BLaER1 (cell line): ENCODE results near the gene EGFLAM.

Experiments
- H3K27ac ChIP-seq: shearing (Covaris generic); formaldehyde crosslinking; 2 replicates; pipeline ENCODE4 v1.8.1; 2022
- H3K27me3 ChIP-seq: shearing (Covaris generic); formaldehyde crosslinking; 2 replicates; pipeline ENCODE4 v1.8.1; 2022
- H3K36me3 ChIP-seq: shearing (Covaris generic); formaldehyde crosslinking; 2 replicates; pipeline ENCODE4 v1.8.1; 2022
- H3K4me1 ChIP-seq: shearing (Covaris generic); formaldehyde crosslinking; 2 replicates; pipeline ENCODE4 v1.8.1; 2022
- H3K4me2 ChIP-seq: shearing (Covaris generic); formaldehyde crosslinking; 2 replicates; pipeline ENCODE4 v1.8.1; 2022
- H3K4me3 ChIP-seq: shearing (Covaris generic); formaldehyde crosslinking; 2 replicates; pipeline ENCODE4 v1.8.1; 2022
- H3K9ac ChIP-seq: shearing (Covaris generic); formaldehyde crosslinking; 2 replicates; pipeline ENCODE4 v1.8.1; 2022
- H3K9me3 ChIP-seq: shearing (Covaris generic); formaldehyde crosslinking; 2 replicates; pipeline ENCODE4 v1.8.1; 2022
- H4K20me1 ChIP-seq: shearing (Covaris generic); formaldehyde crosslinking; 2 replicates; pipeline ENCODE4 v1.8.1; 2022
- Cebpa-rat ChIP-seq: shearing (Covaris generic); IDR thresholded peaks from 2 replicates; pipeline ENCODE4 v1.8.1; 2022

EGFLAM gene

DNA sequence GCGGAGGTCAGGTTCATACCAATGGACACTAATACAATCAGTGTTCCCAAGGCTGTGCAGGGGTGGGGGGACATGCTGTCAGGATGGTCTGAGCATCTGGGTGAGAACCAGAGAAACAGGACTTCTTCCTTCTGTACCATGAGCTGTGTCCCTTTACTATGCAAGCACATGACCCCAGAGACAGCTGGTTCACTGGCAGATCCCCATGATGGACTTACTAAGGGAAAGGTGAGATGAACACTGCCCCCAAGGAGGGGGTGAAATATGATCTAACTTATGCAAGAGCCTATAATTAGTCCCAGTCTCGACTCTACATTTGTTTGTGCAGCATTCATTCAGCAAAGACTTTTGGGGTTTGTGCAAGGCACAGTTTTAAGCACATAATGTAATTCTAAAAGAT lies 206.7 kb downstream of the EGFLAM start:
- Histone ChIP-seq H3K4me3 (no peak overlapping the region), H3K9me3 (no peaks in the 10 kb centered on the region), H3K4me2 (no peak overlapping the region), H3K27ac (no peak overlapping the region), H3K4me1 (peaks cover 34% of the 10 kb centered on the region), H3K36me3 (no peaks in the 10 kb centered on the region), H3K9ac (no peak overlapping the region), H4K20me1 (no peaks in the 10 kb centered on the region), H3K27me3 (no peaks in the 10 kb centered on the region)
- TF ChIP-seq Cebpa-rat: no peak

DNA sequence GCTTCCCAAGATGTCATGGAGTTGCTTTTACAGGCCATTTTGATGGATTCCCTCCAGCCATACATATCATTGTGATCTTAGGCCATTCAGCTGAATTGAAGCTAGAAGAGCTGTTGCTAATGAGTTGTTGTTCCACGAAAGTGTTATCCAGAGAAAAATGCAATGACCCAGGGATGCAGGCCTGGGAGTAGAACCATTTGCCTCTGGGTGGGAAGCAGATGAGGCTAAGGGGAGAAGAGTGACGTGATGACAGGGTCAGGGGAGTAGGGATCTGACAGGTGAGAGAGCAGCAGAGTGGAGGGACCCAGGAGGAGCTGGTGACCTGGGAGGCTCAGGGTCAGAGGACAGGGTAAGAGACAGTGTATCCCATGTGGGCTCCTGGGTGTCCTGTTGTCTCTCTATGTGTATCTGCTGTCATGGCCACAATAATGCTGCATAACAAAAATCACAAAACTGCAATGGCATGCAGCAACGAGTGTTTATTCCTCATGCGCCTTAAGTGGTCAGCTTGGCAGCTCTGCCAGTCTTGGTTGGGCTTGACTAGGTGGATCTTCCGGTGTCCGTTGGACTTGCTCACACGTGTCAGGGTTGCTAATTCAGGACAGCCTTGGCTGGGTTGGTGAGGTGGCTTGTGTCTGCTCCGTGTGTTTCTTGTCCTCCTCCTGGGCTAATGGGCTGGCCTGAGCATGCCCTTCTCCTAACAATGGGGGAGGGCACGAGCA lies 207.5 kb downstream of the EGFLAM start:
- Histone ChIP-seq H3K9ac (no peak overlapping the region), H3K27me3 (no peaks in the 10 kb centered on the region), H3K4me1 (peaks cover 34% of the 10 kb centered on the region), H3K36me3 (no peaks in the 10 kb centered on the region), H3K9me3 (no peaks in the 10 kb centered on the region), H4K20me1 (no peaks in the 10 kb centered on the region), H3K4me3 (no peak overlapping the region), H3K27ac (no peak overlapping the region), H3K4me2 (no peak overlapping the region)
- TF ChIP-seq Cebpa-rat: no peak

DNA sequence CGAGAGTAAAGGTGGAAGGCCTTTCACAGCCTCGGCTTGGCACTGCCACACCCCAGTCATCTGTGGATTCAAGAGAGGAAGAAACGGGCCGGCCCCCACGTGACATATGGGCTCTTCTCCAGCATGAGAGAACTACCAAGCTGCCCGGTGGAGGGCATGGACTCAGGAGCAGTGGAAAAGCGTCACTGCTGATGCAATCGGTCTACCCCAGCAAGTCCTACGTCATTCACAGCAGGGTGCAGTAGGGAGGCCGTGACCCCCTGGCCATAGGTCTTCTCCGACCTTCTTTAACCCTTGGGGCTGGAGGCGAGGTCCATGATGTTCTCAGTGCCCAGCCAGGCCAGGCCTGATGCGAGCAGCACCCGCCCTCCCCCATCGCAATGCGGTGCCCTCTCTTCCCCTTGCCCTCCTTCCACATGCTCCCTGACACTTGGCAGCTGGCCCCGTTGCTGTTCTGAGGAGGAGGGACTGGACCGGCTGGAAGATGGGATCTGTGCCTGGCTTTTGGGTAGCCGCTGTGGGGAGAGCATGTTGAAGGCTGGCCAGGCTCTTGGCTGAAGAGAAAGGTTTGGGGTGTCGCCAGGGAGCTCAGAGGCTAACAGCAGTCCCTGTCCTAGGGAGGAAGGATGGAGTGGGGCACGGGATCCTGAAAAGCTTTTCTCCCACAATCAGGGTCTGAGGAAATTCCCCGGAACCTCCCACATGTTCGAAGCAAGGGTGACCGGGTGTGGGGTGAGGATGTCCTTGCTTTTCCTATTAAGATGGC lies 208.2 kb downstream of the EGFLAM start:
- Histone ChIP-seq H3K4me3 (no peak overlapping the region), H3K27ac (no peak overlapping the region), H3K9me3 (no peaks in the 10 kb centered on the region), H3K27me3 (no peaks in the 10 kb centered on the region), H3K36me3 (no peaks in the 10 kb centered on the region), H3K9ac (no peak overlapping the region), H3K4me2 (no peak overlapping the region), H4K20me1 (no peaks in the 10 kb centered on the region), H3K4me1 (peaks cover 34% of the 10 kb centered on the region)
- TF ChIP-seq Cebpa-rat: no peak

DNA sequence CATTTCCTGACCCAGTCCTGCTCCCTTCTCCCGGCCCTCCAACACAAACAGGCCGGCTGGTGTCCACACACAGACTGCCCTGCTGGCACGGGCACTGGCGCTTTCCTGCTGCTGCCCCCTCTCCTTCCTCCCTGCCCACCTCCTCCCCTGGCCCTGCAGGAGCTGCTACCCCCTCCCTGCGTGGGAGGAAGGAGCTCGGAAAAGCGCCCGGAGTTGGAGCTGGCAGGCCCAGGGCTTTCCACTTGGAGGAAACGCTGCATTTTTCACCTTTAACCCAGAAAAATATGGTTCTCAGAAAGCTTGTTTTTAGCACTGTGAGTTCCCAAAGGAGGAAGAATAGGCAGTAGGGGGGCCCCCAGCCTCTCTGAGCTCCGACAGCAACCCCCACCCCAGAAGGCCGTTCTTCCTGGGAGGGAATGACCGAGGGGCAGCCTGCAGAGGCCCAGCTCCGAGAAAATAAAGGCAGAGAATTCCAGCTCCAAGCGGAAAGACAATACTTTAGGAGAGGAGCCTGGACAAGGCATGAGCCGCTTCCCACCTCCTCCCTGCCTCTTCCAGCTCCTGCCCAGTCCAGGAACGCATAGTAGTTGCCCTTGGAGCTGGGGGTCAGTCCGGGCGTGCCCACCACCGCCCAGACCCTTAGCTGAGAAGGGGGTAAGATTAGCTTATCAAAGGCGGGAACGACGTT lies 209.1 kb downstream of the EGFLAM start:
- H3K4me1 ChIP-seq: peaks cover 34% of the 10 kb centered on the region
- no peaks in the 10 kb centered on the region for H3K36me3 ChIP-seq
- no peak overlapping the region for H3K9ac ChIP-seq
- no peak overlapping the region for H3K4me3 ChIP-seq
- peak overlapping the region; percentile 79 for H3K4me2 ChIP-seq
- no peaks in the 10 kb centered on the region for H3K9me3 ChIP-seq
- no peaks in the 10 kb centered on the region for H4K20me1 ChIP-seq
- H3K27me3 ChIP-seq: no peaks in the 10 kb centered on the region
- H3K27ac ChIP-seq: no peak overlapping the region
- TF ChIP-seq Cebpa-rat: no peak

DNA sequence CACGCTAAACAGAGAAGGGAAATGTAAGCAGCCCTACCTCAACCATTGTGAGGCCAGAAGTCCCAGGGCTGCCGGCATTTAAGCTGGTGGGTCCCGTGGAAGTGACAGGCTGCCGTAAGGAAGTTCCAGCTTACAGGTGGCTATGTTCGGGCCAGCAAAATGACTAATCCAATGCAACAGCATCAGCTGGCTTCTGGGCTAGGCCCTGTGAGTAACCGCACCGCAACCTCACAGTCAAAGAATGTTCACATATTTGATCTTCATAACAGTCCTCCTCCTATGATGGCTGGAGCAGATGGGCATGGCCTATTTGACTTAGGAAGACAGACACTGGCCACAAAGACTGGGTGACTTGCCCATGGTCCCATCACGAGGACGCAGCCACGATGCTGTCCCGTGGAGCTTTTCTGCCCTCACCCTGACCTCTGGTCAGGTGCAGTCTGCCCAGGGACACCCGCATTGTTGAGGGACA lies 209.9 kb downstream of the EGFLAM start:
- Histone ChIP-seq H3K9ac (no peak overlapping the region), H3K4me3 (no peak overlapping the region), H4K20me1 (no peaks in the 10 kb centered on the region), H3K36me3 (no peaks in the 10 kb centered on the region), H3K4me1 (peaks cover 34% of the 10 kb centered on the region), H3K4me2 (peak overlapping the region; percentile 79), H3K27me3 (no peaks in the 10 kb centered on the region), H3K27ac (no peak overlapping the region; the same call in 1 of the 2 replicates), H3K9me3 (no peaks in the 10 kb centered on the region)
- no peak for TF ChIP-seq Cebpa-rat

DNA sequence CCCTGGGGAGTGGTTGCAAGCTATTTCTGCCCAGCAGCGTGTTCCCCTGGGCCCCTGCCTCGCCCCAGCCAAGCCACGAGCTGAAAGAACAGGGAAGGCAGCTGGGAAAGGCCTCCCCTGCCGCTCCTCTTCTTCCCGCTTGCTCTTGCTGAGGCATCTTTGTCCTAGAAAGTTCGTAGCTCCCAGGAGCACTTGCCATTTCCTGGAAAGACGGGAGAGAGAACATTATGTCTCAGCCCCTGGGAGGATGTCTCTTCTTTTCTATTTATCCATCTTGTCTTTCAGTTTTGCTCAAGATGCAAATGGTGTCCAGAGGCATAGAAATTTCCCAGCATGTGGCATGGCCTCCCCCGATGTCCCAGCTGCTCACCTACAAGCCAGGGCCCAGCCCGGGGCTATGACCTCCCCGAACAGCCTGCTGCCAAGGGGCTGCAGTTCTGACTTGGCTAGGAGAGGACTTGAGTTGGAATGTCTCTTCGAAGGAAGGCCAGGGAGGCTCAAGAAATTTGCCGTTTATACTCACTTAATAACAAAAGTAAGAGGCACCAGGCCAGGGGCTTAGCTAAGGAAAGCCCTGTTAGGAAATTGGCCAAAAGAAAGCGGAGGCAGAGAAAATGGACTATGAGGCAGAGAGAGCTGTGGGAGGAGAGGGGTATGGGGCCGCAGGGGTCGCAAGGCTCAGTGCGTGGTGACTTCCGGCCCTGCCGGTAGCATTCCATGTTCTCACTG lies 210.8 kb downstream of the EGFLAM start:
- no peaks in the 10 kb centered on the region for H3K27me3 ChIP-seq
- peaks cover 26% of the 10 kb centered on the region for H3K4me1 ChIP-seq
- no peaks in the 10 kb centered on the region for H3K9me3 ChIP-seq
- no peaks in the 10 kb centered on the region for H4K20me1 ChIP-seq
- TF ChIP-seq Cebpa-rat: no peak
- H3K4me3 ChIP-seq: no peak overlapping the region
- H3K36me3 ChIP-seq: no peaks in the 10 kb centered on the region
- H3K27ac ChIP-seq: no peak overlapping the region; the same call in 1 of the 2 replicates
- no peak overlapping the region for H3K9ac ChIP-seq
- H3K4me2 ChIP-seq: peak overlapping the region; percentile 79

DNA sequence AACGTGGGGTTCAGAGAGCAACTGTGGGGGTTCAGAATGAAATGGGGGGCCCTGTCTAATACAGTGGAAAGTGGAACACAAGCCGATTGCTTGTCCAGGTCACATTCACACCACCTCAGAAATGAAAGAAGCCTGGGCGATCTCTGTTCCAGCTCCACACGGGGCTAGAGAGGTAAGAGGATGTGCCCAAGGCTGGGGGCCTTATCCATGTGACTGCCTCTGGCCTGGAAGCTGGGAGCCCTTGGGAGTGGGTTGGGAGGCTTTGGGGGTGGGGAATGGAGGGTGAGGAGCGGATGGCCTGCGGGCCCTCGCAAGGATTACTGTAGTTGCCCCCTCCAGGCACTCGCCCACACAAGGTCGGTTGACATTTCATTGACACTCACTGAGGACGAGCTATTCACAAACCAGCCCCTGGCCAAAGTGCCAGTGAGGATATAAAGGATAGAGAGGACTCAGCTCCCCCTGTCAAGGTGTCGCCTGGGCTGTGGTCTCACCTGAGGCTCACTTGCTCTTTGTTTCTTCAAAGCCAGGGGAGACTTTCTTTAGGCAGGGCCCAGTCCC lies 211.4 kb downstream of the EGFLAM start:
- Histone ChIP-seq H3K27ac (no peak overlapping the region), H3K4me1 (peaks cover 25% of the 10 kb centered on the region), H3K9me3 (no peaks in the 10 kb centered on the region), H3K4me3 (no peak overlapping the region), H3K4me2 (peak overlapping the region; percentile 79; the same call in 1 of the 2 replicates), H3K27me3 (no peaks in the 10 kb centered on the region), H3K9ac (no peak overlapping the region), H4K20me1 (no peaks in the 10 kb centered on the region), H3K36me3 (no peaks in the 10 kb centered on the region)
- no peak for TF ChIP-seq Cebpa-rat

DNA sequence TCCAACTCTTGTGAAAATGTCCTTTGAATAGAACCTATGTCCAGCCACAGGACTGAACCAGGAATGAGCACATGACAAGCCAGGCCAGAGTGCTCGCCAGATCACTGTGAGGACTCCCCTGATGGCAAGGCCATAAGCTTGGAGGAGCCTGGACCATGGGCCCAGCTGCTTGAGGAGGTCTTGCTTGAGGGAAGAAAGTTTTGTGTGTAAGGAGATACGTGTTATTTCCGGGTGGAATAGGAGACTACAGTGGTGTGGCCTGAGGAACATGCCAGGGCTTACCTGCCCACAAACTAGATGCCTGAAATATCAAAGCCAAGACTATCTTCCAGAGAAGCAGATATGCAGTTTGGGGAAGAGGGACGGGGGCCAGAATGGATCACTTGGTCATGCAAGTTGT lies 213.3 kb downstream of the EGFLAM start:
- no peak overlapping the region for H3K4me2 ChIP-seq
- H3K9ac ChIP-seq: no peak overlapping the region
- no peaks in the 10 kb centered on the region for H3K9me3 ChIP-seq
- H3K36me3 ChIP-seq: no peaks in the 10 kb centered on the region
- no peaks in the 10 kb centered on the region for H3K27me3 ChIP-seq
- no peak for TF ChIP-seq Cebpa-rat
- H3K27ac ChIP-seq: no peak overlapping the region
- peaks cover 25% of the 10 kb centered on the region for H3K4me1 ChIP-seq
- H4K20me1 ChIP-seq: no peaks in the 10 kb centered on the region
- H3K4me3 ChIP-seq: no peak overlapping the region

DNA sequence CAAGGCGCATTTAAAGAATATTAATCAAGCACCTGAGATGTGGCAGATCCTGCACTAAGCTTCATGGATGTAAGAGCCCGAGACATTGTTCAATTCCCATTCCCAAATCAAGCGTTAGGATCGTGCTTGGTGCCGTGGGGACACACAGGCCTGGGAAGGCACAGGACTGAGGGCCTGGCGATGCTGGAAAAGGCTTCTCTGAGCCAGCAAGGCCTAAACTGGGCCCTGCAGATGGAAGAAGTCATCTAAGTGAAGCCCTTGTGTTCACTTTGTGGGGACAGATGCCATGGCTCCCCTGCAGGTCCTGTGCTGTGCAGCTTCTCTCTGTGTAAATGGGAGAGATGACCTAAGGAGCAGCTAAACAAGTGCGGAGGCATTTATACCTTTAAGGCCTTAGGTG lies 214.2 kb downstream of the EGFLAM start:
- H3K27me3 ChIP-seq: no peaks in the 10 kb centered on the region
- peaks cover 21% of the 10 kb centered on the region for H3K4me1 ChIP-seq
- H3K27ac ChIP-seq: no peak overlapping the region
- H3K4me3 ChIP-seq: no peak overlapping the region
- TF ChIP-seq Cebpa-rat: no peak
- no peaks in the 10 kb centered on the region for H4K20me1 ChIP-seq
- no peak overlapping the region for H3K9ac ChIP-seq
- no peaks in the 10 kb centered on the region for H3K36me3 ChIP-seq
- no peak overlapping the region for H3K4me2 ChIP-seq
- no peaks in the 10 kb centered on the region for H3K9me3 ChIP-seq
